H1 (cell line): ENCODE measurements around the gene KLHDC8A. TPM values are rescaled to one million over a fixed set of nuclear protein-coding genes. Genes with fewer than 3 reads are reported as not detected.

Experiments used
- CBX5 ChIP-seq: fragments of 300-800, 300-1000 bp; sonication (generic); IDR thresholded peaks from 2 replicates; pipeline ENCODE4 v1.7.1; 2016; ENCODE audit warnings: antibody characterized with exemption, low read length, low read depth
- EZH2 ChIP-seq: fragments of 200-600 bp; sonication (generic); IDR thresholded peaks from 2 replicates; pipeline ENCODE4 v1.7.1; 2012; ENCODE audit warnings: low read depth, mild to moderate bottlenecking, moderate library complexity, low read length, inconsistent platforms; ENCODE audit not compliant: severe bottlenecking
- FOSL1 ChIP-seq: IDR thresholded peaks from 2 replicates; pipeline ENCODE4 v1.6.1; 2011; ENCODE audit warnings: mild to moderate bottlenecking, low read depth, low read length, moderate library complexity; ENCODE audit not compliant: insufficient read depth
- RBBP5 ChIP-seq: IDR thresholded peaks from 2 replicates; pipeline ENCODE4 v1.7.1; 2012; ENCODE audit warnings: low read depth, mild to moderate bottlenecking, inconsistent platforms, low read length, moderate library complexity, borderline replicate concordance
- TEAD4 ChIP-seq: IDR thresholded peaks from 2 replicates; pipeline ENCODE4 v1.6.1; 2012; ENCODE audit warnings: low read depth, low read length, inconsistent platforms, mixed read lengths
- polyA plus RNA-seq, 7 experiments: library from polyadenylated mRNA; depleted of rRNA in 3 of 7; stranded (reverse) in 5 of 7; unstranded in 2 of 7; fragments of >200 nt in 5 of 7; fragments of 200-250 nt in 2 of 7; gene quantifications; 1 replicate in 5 of 7; 2 replicates in 1 of 7; 4 replicates in 1 of 7; pipeline versions ENCODE4 v1.2.1 to v1.2.3, GENCODE V29; 2011 to 2013; ENCODE audit warnings: missing spikeins in 2 of 7, mixed read lengths in 2 of 7
- total RNA-seq: library from RNA; stranded (reverse); fragmentation: NEBNext Ultra II Directional; extraction: Animal tissue kit (Norgen Biotek cat#: 25700); gene quantifications from 2 replicates; pipeline ENCODE4 v1.2.1, GENCODE V29; 2021
- TF ChIP-seq, protein P1 (sequence below), 3 experiments: IDR thresholded peaks; 1 replicate in 2 of 3; 2 replicates in 1 of 3; pipeline versions ENCODE4 v1.5.1 to v1.6.1; 2011; ENCODE audit warnings: low read length in 3 of 3, mild to moderate bottlenecking in 3 of 3, inconsistent platforms in 2 of 3, low read depth in 1 of 3, moderate library complexity in 1 of 3; ENCODE audit not compliant: insufficient read depth in 1 of 3; ENCODE audit errors: control extremely low read depth in 1 of 3

The KLHDC8A gene
- total and polyA plus RNA-seq, 2 of the 8 experiments (the other 6 are each of a cell fraction or from before 2014, with no cell fraction given) = 1.9 to 3.4 TPM

DNA sequence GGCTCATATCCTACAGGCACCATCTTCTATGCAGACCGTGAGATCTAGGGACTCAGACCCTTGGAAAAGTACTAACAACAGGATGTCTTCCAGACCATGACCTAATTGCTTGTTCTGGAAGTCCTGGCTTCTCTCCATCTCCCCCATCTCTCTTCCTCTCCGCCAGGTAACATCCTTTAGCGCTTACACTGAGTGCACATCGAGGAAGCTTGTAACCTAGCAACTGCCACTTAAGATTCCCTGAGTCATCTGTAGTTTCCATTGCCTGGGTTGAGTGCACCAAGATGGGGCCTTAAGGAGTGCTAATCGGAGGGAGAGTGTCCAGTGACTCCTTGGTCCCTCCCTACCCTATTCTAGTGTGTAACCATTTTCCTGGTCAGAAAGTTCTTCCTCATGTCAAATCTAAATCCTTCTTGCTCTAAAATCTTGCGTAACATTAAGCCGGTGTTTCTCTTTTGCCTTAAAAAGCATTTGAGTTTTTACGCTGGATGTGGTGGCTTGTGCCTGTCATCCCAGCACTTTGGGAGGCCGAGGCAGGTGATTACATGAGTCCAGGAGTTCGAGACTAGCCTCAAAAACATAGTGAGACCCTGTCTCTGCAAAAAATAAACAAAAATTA is 9.7 kb downstream of the KLHDC8A start (continued):
- no peak for TF ChIP-seq EZH2
- TF ChIP-seq FOSL1 = no peak
- TF ChIP-seq, protein P1, sequence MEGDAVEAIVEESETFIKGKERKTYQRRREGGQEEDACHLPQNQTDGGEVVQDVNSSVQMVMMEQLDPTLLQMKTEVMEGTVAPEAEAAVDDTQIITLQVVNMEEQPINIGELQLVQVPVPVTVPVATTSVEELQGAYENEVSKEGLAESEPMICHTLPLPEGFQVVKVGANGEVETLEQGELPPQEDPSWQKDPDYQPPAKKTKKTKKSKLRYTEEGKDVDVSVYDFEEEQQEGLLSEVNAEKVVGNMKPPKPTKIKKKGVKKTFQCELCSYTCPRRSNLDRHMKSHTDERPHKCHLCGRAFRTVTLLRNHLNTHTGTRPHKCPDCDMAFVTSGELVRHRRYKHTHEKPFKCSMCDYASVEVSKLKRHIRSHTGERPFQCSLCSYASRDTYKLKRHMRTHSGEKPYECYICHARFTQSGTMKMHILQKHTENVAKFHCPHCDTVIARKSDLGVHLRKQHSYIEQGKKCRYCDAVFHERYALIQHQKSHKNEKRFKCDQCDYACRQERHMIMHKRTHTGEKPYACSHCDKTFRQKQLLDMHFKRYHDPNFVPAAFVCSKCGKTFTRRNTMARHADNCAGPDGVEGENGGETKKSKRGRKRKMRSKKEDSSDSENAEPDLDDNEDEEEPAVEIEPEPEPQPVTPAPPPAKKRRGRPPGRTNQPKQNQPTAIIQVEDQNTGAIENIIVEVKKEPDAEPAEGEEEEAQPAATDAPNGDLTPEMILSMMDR (IDR thresholded peaks at IDR 0.05; ENCODE audit: control extremely low read depth in 1 of 3, insufficient read depth in 1 of 3, low read depth in 1 of 3, low read length in 3 of 3) = no peak
- no peak for TF ChIP-seq RBBP5
- TF ChIP-seq CBX5 = no peak
- TF ChIP-seq TEAD4 = no peak
